NCI-H128 (cell line): ENCODE data around the gene NFIX.
"Not testable (repeated sequence)": the region's sequence is repeated elsewhere in the genome, so short reads cannot be mapped to it uniquely, and the experiment has no call there.

Experiments
- DNase-seq: peaks from one replicate; lab custom pipeline; 2025; ENCODE audit not compliant: unreplicated experiment; lab: John Stamatoyannopoulos, UW

Gene NFIX

DNA sequence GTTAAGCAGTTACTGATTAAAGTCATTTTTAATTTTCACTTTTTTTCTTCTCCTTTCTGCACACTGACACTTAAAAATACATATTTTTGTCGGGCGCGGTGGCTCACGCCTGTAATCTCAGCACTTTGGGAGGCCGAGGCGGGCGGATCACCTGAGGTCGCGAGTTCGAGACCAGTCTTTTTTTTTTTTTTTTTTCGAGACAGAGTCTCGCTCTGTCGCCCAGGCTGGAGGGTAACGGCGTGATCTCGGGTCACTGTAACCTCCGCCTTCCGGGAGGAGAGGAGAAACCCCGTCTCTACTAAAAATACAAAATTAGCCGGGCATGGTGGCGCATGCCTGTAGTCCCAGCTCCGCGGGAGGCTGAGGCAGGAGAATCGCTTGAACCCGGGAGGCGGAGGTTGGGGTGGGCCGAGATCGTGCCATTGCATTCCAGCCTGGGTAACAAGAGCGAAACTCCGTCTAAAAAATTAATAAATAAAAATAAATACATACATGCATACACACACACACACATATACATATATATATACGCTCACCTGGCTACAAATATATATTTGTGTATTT lies 37.8 kb upstream of the NFIX start:
- DNase-seq, result not testable (repeated sequence)

GRCh38 chr19:12959481-12959880 lies 35.8 kb upstream of the NFIX start:
- DNase-seq, result no peak

GRCh38 chr19:12965017-12965811 lies 30.1 kb upstream of the NFIX start:
- DNase-seq, result peak; percentile 63

DNA sequence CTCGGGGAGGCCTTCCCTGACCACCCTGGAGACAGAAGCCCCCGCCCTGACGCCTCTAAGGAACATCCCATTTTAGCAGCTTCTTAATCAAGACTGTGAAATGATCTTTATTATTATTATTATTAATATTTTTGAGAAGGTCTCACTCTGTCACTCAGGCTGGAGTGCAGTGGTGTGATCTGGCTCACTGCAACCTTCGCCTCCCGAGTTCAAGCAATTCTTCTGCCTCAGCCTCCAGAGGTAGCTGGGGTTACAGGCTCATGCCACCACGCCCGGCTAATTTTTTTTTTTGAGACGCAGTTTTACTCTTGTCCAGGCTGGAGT lies 29.5 kb upstream of the NFIX start:
- DNase-seq, result no peak

GRCh38 chr19:12967907-12968306 lies 27.4 kb upstream of the NFIX start:
- DNase-seq, result no peak

DNA sequence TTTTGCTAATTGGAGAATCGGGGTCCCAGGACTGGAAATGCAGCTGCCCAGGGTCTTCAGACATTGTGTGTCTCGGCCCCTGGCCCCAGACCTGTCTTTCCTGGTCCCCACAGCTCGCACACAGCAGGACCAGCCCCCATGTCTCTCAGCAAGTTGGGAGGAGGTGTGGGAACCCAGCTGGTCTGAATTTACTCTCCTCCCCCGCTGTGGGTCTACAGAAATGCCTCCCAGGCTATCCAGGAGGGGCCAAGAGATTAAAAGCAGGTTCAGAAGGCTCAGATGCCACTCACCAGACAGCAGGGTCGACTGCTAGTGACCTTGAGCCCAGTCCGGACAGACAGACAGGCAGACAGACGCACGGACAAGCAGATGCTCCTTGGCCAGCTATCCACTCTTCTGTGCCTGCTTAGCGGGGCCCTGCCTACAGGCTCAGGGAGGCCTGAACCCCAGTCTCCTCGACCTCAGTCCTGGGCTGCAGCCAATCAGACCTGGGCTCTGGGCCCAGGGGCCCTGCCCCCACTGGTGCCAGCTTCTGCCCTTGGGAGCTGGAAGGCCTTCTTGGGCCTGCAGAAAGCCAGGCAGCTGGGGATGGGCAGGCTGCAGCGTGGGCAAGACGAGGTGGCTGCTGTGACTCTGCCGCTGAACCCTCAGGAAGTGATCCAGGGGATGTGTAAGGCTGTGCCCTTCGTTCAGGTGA lies 25.8 kb upstream of the NFIX start, which contains the start of gene DAND5:
DAND5 (plus strand) TSS at position 285 of the 697 bp plus-strand sequence; CDS start at position 370, 85 bp downstream.
- no peak for DNase-seq

GRCh38 chr19:12970070-12970820 lies 25.0 kb upstream of the NFIX start:
- DNase-seq, result no peak

DNA sequence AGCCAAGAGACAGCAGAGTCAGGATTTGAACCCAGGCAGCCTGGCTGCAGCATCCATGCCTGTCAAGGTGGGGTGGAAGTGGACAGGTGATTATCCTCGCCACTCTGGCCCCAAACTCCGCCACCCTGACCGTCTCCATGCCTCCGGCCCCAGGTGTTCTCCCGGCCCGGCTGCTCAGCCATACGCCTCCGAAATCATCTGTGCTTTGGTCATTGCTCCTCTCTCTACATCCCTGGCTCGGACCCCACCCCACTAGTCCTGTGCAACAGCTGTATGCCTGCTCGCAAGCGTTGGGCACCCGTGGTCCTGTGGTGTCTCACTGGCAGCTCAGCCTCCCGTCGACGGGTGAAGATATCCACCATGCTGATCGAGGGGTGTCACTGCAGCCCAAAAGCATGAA lies 22.0 kb upstream of the NFIX start:
- no peak for DNase-seq

GRCh38 chr19:12974301-12975220 lies 20.7 kb upstream of the NFIX start:
- no peak for DNase-seq

GRCh38 chr19:12975221-12975741 lies 20.0 kb upstream of the NFIX start:
- DNase-seq, result no peak

DNA sequence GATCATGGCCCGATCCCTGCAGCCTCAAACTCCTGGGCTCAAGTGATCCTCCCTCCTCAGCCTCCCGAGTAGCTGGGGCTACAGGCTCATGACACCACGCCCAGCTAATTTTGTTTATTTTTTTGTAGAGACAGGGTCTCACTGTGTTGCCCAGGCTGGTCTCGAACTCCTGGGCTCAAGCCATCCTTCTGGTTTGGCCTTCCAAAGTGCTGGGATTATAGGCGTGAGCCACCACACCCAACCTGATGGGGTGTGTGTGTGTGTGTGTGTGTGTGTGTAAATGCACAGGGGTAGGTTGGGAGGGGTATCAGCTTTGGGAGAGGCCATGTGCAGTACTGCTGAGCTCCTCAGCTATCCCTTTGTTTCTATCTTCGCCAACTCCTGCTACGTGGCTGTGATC lies 19.2 kb upstream of the NFIX start:
- not testable (repeated sequence) for DNase-seq

DNA sequence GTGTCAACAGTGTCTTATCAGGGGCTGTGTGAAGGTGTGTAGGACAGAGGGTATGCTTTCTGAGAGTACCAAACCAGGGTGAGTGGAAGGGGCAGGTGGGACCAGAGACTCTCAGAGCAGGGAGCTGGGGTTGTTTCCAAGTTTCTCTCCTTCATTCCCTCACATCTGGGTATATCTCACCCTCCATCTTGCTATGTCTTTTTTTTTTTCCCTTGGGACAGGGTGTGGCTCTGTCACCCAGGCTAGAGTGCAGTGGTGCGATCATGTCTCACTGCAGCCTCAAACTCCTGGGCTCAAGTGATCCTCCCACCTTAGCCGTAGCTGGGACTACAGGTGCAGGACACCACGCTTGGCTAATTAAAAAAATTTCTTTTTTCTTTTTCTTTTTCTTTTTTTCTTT lies 15.3 kb upstream of the NFIX start:
- DNase-seq, result no peak

DNA sequence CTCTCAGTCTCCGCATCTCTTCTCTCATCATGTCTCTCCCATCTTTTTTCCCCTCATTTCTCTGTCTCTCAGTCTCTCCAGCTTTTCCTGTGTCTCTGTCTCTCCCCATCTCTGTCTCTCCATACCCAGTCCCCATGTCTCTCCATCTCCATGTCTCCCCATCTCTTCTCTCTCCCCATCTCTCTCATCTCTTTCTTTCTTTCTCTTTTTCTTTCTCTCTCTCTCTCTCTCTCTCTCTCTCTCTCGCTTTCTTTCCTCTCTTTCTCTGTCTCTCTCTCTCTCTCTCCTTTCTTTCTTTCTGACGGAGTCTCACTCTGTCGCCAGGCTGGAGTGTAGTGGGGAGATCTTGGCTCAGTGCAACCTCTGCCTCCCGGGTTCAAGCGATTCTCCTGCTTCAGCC lies 12.6 kb upstream of the NFIX start:
- no peak for DNase-seq

GRCh38 chr19:12983091-12983490 lies 12.2 kb upstream of the NFIX start:
- no peak for DNase-seq

GRCh38 chr19:12983542-12984142 lies 11.6 kb upstream of the NFIX start:
- peak; percentile 21 for DNase-seq

DNA sequence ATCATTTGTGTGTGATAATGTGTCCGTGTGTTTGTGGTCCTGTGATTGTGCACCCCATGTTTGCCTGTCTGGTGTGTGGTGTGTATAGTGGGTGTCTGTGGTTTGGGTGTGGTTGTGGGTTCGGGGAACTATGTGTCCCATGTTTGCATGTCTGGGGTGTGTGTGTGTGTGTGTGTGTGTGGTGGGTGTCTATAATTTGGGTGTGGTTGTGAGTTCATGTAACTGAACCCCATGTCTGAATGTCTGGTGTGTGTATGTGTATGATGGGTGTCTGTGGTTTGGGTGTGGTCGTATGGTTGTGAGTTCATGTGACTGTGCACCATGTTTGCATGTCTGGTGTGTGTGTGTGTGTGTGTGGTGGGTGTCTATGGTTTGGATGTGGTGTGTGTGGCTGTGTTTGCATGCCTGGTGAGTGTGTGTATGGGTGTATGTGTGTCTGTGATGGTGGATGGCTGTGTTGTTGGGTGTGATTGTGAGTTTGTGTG lies 11.1 kb upstream of the NFIX start:
- DNase-seq, result no peak

DNA sequence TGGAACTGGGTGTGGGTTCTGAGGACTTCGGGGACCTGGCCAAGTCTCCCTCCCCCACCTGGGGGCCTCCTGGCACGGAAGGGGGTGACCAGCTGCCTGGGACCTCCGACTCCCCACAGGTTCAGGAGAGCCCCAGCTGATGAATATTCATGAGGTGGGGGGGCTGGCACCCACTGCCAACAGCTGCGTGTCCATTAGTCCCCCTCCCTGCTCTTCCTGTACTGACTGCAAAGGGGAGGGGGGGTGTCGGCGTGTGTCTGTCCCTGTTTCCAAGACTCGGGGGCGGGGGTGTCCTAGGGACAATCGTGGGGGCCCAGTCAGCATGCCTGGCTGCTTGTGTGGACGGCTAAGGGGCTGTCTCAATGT lies 10.6 kb upstream of the NFIX start:
- no peak for DNase-seq

GRCh38 chr19:12985049-12985776 lies 10.1 kb upstream of the NFIX start:
- no peak for DNase-seq

GRCh38 chr19:12986726-12987125 lies 8.5 kb upstream of the NFIX start:
- no peak for DNase-seq
